ENCODE measurements around the gene CREBRF.

- TF ChIP-seq CTCF (IDR thresholded peaks at IDR 0.05; ENCODE audit: insufficient read depth, low read depth, low read length) (no peak), EZH2 (IDR thresholded peaks at IDR 0.05; ENCODE audit: insufficient read depth, low read length) (no peak)
Measured at GRCh38 chr5:173172166-173172565, 116.0 kb downstream of the CREBRF start.
